Fibroblast of pulmonary artery (primary cell): ENCODE results near the gene RAPGEF2.

ENCODE experiments used
- DNase-seq: peaks from one replicate; pipeline ENCODE4 v3.0.0-alpha.2; 2010; ENCODE audit warnings: low read depth
- H3K4me3 ChIP-seq: replicated peaks from 2 replicates; pipeline ENCODE4 v1.5.1; 2011; ENCODE audit warnings: low read depth, mild to moderate bottlenecking, control low read depth, low read length, moderate library complexity
- CTCF ChIP-seq: IDR thresholded peaks from 2 replicates; pipeline ENCODE4 v1.5.1; 2011; ENCODE audit warnings: mild to moderate bottlenecking, control low read depth, low read length, inconsistent platforms; ENCODE audit errors: missing control alignments

Gene RAPGEF2

DNA sequence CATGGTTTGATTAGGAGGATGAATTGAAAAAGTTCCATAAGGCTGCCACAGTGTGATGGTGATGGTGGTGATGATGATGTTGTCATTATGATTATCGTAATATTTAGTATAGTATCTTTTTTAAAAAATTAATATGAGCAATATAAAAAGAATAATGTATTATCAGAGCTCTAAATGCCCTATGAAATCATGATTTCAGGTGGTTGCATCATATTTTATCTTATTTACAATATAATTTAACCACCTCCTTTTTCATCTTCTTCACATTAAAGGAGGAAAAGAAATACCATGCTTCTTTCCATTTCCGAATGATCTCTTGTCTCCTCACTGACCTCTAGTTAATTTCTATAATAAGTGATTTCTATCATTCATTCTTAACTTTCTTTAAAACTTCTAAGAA, 225.9 kb downstream of the RAPGEF2 start:
- H3K4me3 ChIP-seq = no peak overlapping the region
- no peak for DNase-seq
- no peak for TF ChIP-seq CTCF

GRCh38 chr4:159334461-159334860, 231.6 kb downstream of the RAPGEF2 start:
- DNase-seq = no peak
- TF ChIP-seq CTCF = no peak
- no peak overlapping the region for H3K4me3 ChIP-seq

DNA sequence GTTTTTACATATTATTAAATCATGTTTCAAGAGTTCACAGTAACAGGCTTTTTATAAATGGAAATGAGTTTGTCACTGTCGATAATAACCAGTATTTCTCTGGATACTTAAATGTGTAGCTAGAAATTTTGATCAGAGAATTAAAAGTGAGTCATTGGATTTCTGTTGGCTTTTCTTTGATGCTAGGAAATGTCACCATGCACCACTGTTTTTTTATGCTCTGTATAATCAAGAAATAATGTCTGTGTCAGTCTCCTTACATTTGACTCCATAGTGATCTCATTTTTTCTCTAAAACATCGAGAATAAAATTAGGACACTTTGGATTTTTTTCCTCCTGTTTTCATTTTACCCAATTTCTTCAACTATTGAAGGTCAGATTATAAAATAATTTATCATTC, 234.2 kb downstream of the RAPGEF2 start:
- TF ChIP-seq CTCF = no peak
- no peak for DNase-seq
- no peak overlapping the region for H3K4me3 ChIP-seq

DNA sequence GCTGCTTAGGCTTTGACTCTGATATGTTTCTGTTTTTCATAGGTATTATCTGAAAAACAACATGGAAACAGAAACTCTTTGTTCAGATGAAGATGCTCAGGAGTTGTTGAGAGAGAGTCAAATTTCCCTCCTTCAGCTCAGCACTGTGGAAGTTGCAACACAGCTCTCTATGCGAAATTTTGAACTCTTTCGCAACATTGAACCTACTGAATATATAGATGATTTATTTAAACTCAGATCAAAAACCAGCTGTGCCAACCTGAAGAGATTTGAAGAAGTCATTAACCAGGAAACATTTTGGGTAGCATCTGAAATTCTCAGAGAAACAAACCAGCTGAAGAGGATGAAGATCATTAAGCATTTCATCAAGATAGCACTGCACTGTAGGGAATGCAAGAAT, 238.6 kb downstream of the RAPGEF2 start:
- no peak for TF ChIP-seq CTCF
- peak; percentile 67 for DNase-seq
- H3K4me3 ChIP-seq = no peak overlapping the region

DNA sequence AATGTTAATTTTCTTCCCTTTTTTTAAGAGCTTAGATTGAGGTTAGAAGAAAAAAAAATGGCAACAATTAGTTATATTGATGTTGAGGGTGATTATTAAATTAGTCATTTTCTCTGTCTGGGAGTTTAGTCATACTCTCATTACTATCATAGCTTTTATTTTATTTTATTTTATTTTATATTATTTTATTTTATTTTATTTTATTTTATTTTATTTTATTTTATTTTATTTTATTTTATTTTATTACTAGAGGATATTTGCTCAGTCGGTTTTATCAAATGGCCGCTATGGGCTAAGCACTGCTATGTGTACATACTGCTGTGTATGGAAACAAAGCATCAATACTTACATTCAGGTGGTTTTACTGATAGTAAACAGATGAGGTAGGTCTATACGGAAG, 239.5 kb downstream of the RAPGEF2 start:
- TF ChIP-seq CTCF = no peak
- no peak for DNase-seq
- H3K4me3 ChIP-seq = no peak overlapping the region

DNA sequence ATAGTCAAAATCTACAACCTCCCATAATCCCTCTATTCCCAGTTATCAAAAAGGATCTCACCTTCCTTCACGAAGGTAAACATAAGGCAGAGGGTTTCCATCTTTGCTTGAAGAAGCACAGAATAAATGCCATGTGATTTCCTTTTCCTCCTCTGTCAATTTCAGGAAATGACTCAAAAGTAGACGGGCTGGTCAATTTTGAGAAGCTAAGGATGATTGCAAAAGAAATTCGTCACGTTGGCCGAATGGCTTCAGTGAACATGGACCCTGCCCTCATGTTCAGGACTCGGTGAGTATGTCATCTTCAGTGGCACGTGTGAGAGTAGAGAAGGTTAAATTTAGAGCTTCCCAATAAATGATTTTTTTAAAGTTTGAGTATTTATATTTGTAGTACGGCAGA, 240.2 kb downstream of the RAPGEF2 start:
- no peak for TF ChIP-seq CTCF
- H3K4me3 ChIP-seq = no peak overlapping the region
- no peak for DNase-seq

DNA sequence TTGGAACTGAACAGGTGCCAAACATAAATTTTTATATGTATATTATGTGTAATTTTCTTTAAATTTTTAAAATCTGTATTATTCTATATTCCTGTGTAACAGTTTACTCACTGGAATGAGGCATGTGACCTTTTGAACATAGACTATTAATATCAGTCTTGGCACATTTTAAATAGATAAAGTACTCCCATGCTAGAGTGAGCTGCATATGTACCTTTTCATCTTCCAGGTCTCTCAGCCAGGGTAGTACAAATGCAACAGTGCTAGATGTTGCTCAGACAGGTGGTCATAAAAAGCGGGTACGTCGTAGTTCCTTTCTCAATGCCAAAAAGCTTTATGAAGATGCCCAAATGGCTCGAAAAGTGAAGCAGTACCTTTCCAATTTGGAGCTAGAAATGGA, 242.0 kb downstream of the RAPGEF2 start:
- H3K4me3 ChIP-seq = no peak overlapping the region
- DNase-seq = no peak
- no peak for TF ChIP-seq CTCF
